GM12878 (cell line): Measurements from ENCODE around the gene FHL3.

Experiments used
- POLR2A ChIP-seq: IDR thresholded peaks from 2 replicates; pipeline ENCODE4 v1.6.1; 2011; ENCODE audit warnings: low read depth, mild to moderate bottlenecking, low read length
- YY1 ChIP-seq: IDR thresholded peaks from 2 replicates; pipeline ENCODE4 v1.6.1; 2011; ENCODE audit warnings: low read depth, mild to moderate bottlenecking, low read length

GRCh38 chr1:38012363-38013226 lies 7.3 kb upstream of the FHL3 start, which contains the start of gene UTP11:
- TF ChIP-seq YY1 (peak; percentile 90), POLR2A (peak; percentile 87)
